Measurements from ENCODE around the gene MBD3L2B.

Gene MBD3L2B

DNA sequence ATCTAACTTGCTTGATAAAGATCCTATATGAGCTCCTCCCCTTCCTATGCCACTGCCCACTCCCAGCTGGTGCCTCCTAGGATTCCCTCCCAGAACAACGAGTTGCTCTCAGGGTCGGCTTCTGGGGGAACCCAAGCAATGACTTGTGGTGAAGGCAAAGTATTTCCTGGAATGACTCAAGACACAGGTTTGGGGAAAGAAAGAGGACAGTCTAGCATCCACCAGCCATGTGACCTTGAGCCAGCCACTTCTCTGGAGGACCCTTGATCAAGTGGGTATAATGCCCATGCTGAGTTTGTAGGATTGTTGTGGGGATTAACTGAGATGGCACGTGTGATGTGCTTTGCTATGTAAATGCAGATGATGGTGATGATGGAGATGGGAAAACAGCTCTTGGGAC is 33.0 kb downstream of the MBD3L2B start:
- TF ChIP-seq FOXP2 (optimal IDR thresholded peaks at IDR 0.05; ENCODE audit: borderline replicate concordance, extremely low read depth, extremely low read length, insufficient read depth) (no peak), SIN3A (IDR thresholded peaks at IDR 0.05; ENCODE audit: borderline replicate concordance, insufficient read depth, low read length) (no peak), REST (IDR thresholded peaks at IDR 0.05; ENCODE audit: insufficient read depth in 1 of 2, low read depth in 2 of 2, low read length in 2 of 2) (no peak), POLR2AphosphoS5 (IDR thresholded peaks at IDR 0.05; ENCODE audit: low read depth, low read length) (no peak), TAF1 (IDR thresholded peaks at IDR 0.05; ENCODE audit: borderline replicate concordance, insufficient read depth, low read length) (no peak)

- no peak for TF ChIP-seq SIN3A (IDR thresholded peaks at IDR 0.05; ENCODE audit: borderline replicate concordance, insufficient read depth, low read length)
- TF ChIP-seq TAF1 (IDR thresholded peaks at IDR 0.05; ENCODE audit: borderline replicate concordance, insufficient read depth, low read length), result no peak
- no peak for TF ChIP-seq FOXP2 (optimal IDR thresholded peaks at IDR 0.05; ENCODE audit: borderline replicate concordance, extremely low read depth, extremely low read length, insufficient read depth)
- TF ChIP-seq POLR2AphosphoS5 (IDR thresholded peaks at IDR 0.05; ENCODE audit: low read depth, low read length), result no peak
- no peak for TF ChIP-seq REST (IDR thresholded peaks at IDR 0.05; ENCODE audit: insufficient read depth in 1 of 2, low read depth in 2 of 2, low read length in 2 of 2)
Observed at GRCh38 chr19:6987850-6988249, 33.4 kb downstream of the MBD3L2B start.

DNA sequence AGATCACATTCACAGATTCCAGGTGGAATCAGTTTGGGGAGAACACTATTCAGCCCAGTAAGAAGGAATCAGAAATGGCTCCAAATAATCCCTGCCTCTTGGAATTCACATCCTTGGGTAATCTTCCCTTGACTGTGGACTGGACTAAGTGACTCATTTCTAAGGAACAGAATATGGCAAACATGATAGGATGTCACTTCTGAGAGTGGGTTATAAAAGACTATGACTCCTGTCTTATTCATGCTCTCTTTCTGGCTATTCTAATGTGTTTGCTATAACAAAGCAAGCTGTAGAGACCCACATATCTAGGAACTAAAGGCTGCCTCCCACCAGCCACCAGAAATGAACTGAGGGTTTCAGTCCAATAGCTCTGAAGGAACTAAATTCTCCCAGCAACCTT is 37.8 kb downstream of the MBD3L2B start:
- no peak for TF ChIP-seq FOXP2 (optimal IDR thresholded peaks at IDR 0.05; ENCODE audit: borderline replicate concordance, extremely low read depth, extremely low read length, insufficient read depth)
- no peak for TF ChIP-seq POLR2AphosphoS5 (IDR thresholded peaks at IDR 0.05; ENCODE audit: low read depth, low read length)
- no peak for TF ChIP-seq SIN3A (IDR thresholded peaks at IDR 0.05; ENCODE audit: borderline replicate concordance, insufficient read depth, low read length)
- no peak for TF ChIP-seq REST (IDR thresholded peaks at IDR 0.05; ENCODE audit: insufficient read depth in 1 of 2, low read depth in 2 of 2, low read length in 2 of 2)
- no peak for TF ChIP-seq TAF1 (IDR thresholded peaks at IDR 0.05; ENCODE audit: borderline replicate concordance, insufficient read depth, low read length)

DNA sequence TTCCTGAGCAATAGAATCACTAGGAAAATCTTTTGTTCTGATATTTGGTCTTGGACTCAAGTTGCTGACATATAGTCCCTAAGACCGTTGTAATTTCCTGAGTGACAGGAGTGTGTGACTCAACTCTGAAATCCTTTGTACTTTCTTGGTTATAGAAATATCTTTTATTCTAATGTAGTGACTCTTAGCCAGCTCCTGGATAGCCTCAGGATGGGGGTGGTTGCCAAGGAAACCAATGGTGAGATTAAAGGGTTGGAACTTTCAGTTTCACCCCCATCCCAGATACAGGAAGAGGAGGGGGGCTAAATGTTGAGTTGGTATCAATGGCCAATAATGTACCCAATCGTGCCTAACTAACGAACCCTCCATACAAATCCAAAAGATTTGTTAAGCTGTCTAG is 41.8 kb downstream of the MBD3L2B start:
- TF ChIP-seq POLR2AphosphoS5 (IDR thresholded peaks at IDR 0.05; ENCODE audit: low read depth, low read length) (no peak), SIN3A (IDR thresholded peaks at IDR 0.05; ENCODE audit: borderline replicate concordance, insufficient read depth, low read length) (no peak), TAF1 (IDR thresholded peaks at IDR 0.05; ENCODE audit: borderline replicate concordance, insufficient read depth, low read length) (no peak), REST (IDR thresholded peaks at IDR 0.05; ENCODE audit: insufficient read depth in 1 of 2, low read depth in 2 of 2, low read length in 2 of 2) (no peak), FOXP2 (optimal IDR thresholded peaks at IDR 0.05; ENCODE audit: borderline replicate concordance, extremely low read depth, extremely low read length, insufficient read depth) (no peak)

DNA sequence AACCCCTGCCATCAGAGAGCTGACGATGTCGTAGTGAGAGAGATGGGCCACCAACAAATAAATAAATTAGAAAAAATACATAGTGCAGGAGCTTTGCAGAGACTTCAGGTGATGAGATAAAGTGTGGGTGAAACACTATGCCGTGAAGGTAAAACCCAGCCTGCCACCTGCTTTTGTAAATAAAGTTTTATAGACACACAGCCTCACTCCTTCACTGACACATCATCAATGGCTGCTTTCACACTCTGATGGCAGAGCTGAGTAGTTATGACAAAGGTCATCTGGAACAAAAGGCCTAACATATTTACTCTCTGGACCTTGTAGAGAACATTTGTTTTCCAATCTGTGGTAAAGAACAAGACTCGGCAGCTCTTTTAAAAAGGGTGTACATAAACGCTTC is 45.0 kb downstream of the MBD3L2B start:
- TF ChIP-seq FOXP2 (optimal IDR thresholded peaks at IDR 0.05; ENCODE audit: borderline replicate concordance, extremely low read depth, extremely low read length, insufficient read depth), result no peak
- no peak for TF ChIP-seq REST (IDR thresholded peaks at IDR 0.05; ENCODE audit: insufficient read depth in 1 of 2, low read depth in 2 of 2, low read length in 2 of 2)
- TF ChIP-seq SIN3A (IDR thresholded peaks at IDR 0.05; ENCODE audit: borderline replicate concordance, insufficient read depth, low read length), result no peak
